ENCODE data around the gene HOOK2.

Gene HOOK2

DNA sequence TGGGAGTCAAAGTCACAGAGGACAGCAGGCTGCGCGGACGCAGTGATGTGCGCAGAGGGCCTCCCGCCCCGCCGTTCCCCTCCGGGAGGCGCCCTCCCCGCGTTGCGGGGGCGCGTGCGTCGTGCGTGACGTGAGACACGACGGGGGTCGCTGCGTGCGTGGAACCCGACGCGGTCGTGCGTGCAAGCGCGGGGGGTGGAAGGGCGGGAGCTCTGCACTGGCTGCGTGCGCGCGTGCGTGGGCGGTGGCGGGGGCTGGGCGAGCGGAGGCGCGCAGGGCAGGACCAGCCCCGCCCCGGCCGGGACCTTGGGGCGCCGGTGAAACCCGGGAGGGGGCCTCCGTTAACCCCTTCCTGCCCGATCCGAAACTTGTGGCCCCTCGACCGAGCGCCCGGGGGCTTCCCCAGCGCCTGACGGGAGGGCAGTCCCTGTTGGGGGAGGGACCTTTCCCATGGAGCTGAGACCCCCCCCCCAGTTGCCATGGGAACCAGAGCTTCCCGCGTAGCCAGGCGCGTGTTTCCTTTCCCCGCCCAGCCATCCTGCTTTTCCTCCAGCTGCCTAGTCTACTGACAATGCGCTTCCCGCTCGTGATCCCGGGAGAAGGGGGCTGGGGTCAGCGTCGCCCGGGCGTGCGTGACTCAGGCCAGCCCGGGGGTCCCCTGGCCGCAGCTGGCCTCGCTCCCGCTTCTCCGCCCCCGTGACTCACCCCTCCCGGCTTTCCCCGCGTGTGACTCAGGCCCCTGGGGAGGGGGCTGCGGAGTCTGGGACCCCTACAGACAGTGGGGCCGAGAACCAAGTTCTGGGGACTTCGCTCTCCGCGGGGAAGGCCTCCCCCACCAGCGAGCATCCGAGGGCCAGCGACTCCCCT lies 7.3 kb upstream of the HOOK2 start:
- DNase-seq (ENCODE audit: low read depth in 2 of 2): peak; percentile 76 to 82

DNA sequence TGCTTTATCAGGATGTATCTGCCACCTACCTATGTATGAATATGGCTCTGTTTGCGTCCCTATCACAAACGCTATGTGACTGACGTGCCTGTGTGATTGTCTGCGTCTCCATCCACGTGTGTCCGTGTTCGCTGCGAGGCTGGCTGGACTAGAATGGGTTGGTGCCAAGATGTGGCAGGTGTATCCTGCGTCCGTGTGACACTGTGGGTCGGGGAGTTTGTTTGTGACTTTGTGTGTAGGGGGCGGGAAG lies 6.7 kb upstream of the HOOK2 start:
- DNase-seq (ENCODE audit: low read depth in 2 of 2): no peak

DNA sequence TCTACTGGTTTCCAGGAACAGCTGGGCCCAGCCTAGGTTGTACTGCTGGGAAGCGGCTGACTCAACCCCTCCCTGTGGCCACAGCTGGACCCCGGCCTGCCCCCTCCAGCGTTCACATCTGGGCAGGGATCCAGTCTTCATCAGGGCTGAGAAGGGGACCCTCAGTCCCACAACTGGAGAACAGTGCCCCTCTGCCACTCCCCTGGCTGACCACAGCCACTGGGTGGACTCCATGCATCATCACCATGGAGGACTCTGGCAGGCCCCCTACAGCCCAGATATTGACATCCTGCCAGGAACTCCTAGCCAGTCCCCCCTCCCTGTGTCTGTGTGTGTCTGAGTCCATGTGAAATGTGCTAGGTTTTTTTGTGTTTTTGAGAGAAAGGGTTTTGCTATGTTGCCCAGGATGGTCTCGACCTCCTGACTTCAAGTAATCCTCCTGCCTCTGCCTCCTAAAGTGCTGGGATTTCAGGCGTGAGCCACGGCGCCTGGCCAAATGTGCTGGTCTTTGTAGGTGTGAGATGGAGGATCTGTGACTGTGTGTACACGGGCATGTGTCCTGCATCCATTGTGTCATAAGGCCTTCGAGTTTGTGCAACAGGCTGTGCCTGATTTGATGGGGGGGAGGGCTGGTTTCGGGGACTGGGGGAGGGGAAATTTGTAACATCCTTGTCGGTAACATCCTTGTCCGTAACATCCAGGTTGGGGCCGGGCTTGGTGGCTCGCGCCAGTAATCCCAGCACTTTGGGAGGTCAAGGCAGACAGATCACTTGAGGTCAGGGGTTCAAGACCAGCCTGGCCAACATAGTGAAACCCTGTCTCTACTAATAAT lies 4.0 kb upstream of the HOOK2 start:
- DNase-seq (ENCODE audit: low read depth in 2 of 2): no peak

DNA sequence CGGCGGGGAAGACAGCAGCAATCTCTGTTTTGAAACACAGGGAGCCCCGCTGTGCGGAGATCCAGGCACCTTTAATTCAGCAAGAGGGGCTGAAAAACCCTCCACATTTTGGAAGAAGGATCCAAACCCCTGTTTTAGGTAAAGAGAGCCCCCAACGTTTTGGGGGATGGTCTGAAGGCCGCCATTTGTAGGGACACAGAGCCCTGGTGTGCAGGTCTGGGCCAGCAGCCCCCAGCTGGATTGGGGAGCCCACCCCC lies 3.5 kb upstream of the HOOK2 start:
- no peak for DNase-seq (ENCODE audit: low read depth in 2 of 2)

DNA sequence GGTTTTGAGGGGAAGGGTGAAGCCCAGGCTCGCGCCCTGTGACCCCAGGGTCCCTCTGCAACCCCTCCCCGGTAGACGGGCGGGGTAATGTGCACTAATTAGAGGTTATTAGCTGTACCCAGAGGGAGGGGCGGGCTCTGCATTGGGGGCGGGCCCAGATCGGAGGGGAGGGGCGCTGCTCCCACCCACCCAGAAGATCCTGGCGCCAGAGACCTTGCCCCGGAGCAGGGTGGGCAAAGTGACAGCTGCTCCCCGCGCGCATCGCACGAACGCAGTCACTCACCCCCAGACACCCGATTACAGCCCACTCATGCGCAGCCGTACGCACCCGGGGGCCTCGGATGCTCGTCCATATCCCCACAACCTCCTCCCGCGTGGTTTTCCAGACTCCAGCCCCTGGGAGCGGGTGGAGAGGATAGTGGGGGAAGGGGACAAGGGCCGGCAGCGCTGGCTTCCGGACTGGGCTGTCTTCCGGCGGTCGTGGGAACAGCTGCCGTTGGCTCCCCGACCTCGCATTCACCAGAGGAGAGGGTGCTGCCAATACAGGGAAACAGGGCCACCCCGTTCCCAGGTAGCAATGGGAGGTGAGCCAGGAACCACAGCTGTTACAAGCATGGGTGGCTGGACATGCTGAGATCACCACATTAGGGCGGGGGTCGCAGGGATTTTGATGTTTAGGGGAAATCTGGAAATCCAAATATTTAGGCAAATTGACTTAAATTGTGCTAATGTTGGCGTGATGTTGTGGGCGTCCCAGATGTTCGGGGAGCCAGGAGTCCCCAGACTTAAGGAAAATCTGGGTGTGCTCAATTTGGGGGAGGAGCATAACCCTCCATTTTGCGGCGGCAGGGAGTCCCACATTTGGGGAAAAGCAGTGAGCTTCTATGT lies 2.9 kb upstream of the HOOK2 start:
- no peak for DNase-seq (ENCODE audit: low read depth in 2 of 2)

DNA sequence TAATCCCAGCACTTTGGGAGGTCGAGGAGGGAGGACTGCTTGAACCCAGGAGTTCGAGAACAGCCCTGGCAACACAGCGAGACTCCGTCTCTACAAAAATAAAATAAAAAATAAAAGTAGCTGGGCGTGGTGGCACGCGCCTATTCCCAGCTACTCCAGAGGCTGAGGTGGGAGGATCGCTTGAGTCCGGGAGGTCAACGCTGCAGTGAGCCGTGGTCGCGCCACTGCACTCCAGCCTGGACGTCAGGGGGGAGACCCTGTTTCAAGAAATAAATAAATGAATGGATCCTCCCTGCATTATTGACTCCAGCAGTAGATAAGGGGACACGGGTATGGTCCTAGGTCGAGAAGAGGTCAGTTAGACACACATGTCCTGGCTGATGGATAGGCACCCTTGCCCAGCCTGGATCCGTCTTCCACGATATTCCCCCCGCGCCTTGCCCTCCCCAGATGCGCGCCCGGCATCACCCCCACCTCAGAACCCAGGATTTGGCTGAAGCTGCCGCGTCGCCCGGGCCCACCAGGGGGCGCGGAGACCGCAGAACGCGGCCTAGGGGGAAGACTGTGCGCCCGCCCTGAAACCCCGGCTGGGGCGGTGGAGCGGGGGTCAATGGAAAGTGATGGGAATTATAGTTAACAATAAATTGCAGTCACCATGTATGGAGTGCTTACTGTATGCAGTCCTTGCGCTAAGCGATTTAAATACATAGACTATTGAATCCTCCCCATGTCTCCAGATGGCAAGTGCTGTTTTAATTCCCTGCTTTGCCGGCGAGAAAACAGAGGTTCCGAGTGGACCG lies 2.1 kb upstream of the HOOK2 start:
- DNase-seq (ENCODE audit: low read depth in 2 of 2): peak; percentile 65 to 66

DNA sequence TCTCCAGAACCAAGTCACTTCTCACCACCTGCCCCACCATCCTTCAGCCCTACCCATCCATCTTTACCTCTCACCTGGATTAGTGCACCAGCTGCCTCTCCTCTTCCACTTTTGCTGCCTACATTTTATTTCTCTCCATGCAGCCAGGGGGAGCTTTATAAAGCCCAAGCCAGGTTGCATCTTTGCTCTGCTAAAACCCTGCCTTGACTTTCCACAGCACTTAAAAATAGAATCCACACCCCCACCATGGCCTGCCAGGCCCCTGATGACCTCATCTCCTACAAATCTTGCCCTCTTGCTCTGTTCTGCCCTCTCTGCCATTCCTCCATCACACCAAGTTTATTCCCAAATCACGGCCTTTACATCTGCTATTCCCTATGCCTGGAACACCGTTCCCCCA lies 1.8 kb downstream of the HOOK2 start:
- no peak for DNase-seq (ENCODE audit: low read depth in 2 of 2)

DNA sequence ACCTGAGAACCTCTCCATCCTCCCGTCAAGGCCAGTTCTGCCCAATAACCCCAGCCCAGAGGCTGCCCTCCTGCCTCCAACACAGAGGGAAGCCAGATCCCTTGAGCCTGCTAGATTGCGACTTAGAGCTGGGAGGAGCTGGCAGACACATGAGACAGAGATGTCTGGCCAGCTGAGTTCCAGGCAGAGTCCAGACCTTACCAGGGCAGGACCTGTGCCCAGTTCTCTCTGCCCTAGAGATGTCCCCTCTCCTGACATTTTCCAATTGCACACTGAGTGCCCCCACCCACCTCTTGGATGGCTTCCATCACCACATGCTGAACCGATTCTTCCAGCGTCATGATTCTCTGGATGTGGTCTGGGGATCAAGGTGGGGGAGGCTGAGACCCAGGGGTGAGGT lies 3.0 kb downstream of the HOOK2 start:
- DNase-seq (ENCODE audit: low read depth in 2 of 2): no peak

DNA sequence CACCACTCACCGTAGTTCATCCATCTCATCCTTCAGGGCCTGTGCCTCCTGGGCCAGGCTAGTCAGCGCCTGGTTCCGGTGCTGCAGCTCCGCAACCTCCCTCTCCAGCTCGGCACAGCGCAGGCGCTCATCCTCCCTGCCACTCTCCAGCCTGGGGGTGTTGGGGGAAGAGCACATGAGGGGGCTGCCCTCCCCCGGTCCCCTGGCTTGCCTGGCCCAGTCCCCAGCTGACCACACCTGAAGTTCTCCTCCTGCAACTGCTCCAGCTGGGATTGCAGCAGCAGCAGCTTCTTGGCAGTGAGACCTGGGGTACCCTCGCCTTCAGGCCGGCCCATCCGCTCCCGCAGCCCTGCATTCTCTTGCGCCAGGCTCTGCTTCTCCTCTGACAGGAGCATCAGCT lies 4.4 kb downstream of the HOOK2 start:
- no peak for DNase-seq (ENCODE audit: low read depth in 2 of 2)

DNA sequence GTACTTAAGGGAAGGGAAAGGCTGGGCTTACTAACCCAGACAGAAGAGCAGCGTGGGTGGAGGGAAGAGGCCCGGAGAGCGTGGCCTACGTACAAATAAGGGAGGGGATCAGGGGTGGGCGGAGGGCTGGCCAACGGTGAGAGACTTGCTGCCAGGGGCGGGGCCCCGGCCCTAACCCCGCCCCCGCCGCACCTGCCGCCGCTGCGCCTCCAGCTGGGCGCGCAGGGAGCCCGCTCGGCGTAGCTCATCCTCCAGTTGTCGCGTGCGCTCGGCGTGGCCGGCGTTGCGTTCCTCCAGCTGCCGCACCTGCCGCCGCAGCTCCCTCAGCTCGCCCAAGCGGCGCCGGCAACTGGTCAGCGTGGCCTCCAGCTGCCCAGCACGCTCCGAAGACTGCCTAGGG lies 5.7 kb downstream of the HOOK2 start:
- no peak for DNase-seq (ENCODE audit: low read depth in 2 of 2)

DNA sequence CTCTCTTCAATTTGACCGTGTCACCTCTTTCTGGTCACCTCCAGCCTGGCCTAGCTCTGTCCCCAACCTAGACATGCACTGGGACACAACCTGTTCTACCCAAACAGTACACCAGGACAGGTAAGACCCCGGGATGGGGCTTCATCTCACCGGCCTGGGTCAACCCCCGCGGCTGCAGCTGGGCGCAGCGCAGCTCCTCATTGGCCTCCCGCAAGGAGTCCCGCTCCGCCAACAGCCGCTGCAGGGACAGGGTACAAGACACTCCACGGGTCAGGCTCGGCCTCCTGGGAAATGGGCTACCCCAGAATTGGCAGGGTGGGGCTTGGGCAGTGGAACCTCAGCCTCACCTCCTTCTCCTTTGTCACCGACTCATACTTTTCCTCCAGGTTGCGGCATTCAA lies 7.7 kb downstream of the HOOK2 start:
- no peak for DNase-seq (ENCODE audit: low read depth in 2 of 2)

DNA sequence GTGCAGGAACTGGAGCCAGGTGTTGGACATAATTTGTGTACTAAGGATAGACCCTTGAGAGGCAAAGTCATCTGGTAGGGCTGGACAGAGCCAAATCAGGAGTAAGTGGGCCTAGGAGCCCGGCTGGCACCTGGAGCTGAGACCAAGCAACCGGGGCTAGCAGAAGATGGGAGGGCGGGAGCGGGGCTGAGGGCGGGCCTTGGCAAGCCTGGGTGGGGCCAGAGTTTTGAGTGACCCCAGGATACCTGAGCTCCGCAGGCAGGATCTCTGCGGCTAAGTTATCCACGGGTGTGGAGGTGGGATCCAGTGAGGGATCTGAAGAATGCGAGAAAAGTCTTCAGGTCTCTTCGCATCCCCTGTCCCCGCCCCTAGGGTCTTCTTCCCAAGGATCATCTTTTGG lies 8.2 kb downstream of the HOOK2 start:
- DNase-seq (ENCODE audit: low read depth in 2 of 2): no peak

DNA sequence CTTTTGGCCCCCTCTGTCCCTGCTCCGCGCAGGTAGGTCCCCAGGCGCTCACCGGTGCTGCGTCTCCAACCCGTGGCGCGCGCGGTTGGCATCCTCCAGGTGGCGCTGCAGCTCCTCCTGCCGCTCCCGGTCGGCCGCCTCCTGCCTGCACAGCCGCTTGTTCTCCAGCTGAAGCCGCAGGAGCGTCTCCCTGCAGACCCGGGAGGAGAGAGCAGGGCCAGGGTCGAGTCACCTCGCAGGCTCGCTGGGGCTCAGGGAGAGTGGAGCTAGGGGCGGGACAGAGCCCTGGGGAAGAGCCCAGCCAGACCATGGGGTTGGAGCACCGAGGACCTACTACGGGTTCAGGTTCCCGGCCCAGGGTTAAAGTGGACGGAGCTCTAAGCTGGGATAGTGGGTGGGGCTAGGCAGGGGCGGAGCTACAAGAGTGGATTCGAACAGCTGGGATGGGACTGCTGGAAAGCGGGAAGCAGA lies 9.3 kb downstream of the HOOK2 start:
- peak; percentile 43 to 68 for DNase-seq (ENCODE audit: low read depth in 2 of 2)

DNA sequence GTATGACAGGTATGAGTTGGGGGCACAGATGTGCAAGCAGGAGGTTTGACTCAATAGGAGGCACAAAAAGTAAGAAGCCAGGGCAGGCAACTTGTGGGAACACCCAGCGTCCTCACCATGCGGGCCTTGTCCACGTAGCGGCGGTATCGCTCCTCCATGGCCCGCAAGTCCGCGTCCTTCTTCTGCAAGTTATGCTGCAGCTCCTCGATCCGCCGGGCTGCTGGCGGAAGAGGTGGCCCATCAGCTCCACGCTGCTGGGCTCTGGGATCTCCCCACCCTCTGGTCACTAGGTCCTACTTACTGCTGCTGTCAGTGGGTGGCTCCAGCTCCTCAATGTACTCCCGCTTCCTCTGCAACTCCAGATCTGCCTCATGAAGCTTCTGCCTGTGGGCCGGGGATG lies 10.7 kb downstream of the HOOK2 start:
- no peak for DNase-seq (ENCODE audit: low read depth in 2 of 2)

DNA sequence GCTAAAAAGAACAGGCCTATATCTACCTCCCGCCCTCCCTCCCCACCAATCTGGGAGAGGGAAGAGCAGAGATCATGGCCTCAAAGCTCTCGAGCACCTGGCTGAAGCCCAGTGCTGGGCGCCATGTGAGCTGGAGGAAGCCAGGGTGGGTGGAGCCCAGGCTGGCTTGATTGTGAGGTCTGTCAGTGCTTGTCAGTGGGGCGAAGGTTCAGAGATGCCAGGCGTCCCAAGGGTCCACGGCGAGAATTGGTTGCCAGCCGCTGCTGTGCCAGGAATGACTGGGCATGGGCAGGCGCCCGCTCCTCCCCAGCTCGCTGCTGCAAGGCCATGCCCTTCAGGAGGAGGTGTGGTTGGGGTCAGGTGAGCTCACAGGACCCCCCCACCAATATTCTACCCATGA lies 12.3 kb downstream of the HOOK2 start:
- DNase-seq (ENCODE audit: low read depth in 2 of 2): no peak

DNA sequence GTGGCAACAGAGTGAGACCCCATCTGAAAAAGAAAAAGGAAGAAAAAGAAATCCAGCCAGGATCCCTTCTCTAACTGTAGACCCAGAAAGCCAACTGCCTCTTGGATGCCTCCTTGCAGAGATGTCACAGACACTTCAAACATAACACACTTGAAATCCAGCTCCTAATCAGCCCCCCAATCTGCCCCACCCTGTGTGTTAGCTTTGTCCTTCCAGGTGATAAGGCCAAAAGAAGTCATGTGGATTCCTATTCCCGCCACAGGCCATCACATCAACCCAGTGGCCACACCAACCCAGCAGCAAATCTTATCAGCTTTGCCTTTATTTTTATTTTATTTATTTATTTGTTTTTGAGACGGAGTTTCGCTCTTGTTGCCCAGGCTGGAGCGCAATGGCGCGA lies 15.7 kb downstream of the HOOK2 start:
- DNase-seq (ENCODE audit: low read depth in 2 of 2): no peak

DNA sequence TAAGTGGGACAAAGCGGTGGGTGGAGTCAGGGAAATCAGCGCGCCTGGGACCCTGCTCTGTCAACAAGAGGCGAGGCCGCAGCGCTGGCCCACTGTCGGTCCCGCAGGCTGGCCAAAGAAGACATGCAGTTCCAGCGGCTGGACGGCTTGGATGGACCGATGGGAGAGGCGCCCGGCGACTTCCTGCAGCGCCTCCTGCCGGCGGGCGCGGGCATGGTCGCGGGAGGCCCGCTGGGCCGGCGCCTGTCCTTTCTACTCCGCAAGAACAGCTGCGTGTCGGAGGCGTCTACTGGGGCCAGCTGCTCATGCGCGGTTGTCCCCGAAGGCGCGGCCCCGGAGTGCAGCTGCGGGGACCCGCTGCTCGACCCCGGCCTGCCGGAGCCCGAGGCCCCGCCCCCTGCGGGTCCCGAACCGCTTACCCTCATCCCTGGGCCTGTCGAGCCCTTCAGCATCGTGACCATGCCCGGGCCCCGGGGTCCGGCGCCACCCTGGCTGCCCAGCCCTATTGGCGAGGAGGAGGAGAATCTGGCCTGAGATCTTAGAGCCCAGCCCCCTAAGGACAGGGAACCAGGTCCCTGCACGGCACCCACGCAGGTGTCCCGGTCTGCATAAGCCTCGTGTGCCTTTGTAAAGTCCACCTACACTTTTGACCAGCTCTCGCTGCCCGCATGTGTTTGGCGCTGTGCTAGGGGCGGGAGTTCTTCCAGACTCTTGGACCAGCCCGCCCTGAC lies 17.6 kb downstream of the HOOK2 start:
- peak in 1 of 2 donors; percentile 37 for DNase-seq (ENCODE audit: low read depth in 2 of 2)

DNA sequence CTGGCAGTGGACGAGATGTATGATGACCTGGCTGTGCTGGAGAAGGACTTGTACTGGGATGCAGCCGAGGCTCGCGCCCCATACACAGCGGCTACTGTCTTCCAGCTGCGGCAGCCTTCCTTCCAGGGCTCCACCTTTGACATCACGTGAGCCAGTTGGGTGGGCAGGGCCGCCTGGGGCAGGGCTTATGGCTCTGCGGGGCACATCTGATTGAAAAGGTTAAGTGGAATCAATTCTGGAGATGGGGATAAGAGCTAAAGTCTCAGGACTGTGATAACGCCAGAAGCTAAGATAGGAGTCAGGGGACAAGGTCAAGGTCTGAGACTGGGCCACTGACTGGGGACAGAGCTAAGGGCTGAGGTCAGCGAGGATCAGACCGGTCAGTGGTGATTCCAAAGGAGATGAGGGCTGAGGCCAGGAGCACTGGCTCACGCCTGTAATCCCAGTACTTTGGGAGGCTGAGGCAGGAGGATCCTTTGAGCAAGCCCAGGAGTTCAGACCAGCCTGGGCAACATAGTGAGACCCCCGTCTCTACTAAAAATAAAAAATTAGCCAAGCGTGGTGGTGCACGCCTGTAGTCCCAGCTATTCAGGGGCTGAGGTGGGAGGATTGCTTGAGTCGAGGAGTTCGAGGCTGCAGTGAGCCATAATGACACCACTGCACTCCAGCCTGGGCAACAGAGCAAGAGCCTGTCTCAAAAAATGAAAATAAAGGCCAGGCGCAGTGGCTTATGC lies 19.0 kb downstream of the HOOK2 start:
- DNase-seq (ENCODE audit: low read depth in 2 of 2): no peak

DNA sequence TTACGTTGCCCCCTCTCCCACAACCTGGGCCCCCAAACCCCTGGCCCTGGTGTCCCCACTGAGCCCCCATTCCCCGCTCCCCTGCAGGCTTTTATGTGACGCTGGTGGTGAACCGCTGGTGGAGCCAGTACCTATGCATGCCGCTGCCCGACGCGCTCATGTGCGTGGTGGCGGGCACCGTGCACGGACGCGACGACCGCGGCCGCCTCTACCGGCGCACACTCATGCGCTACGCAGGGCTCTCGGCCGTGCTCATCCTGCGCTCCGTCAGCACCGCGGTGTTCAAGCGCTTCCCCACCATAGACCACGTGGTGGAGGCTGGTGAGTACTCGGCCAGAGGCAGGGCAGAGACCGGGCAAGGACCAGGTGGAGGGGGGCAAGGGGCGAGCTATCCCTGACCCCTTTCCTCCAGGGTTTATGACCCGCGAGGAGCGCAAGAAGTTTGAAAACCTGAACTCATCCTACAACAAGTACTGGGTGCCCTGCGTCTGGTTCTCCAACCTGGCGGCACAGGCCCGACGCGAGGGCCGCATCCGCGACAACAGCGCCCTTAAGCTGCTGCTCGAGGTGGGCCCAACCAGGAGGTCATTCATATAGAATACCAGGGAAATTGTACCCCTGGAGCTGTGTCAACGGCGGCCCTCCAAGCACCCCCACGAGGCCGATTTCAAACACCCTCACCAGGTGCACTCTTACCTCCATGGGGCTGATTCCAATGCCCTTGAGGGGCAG lies 20.7 kb downstream of the HOOK2 start:
- no peak for DNase-seq (ENCODE audit: low read depth in 2 of 2)

Data from stimulated activated CD8-positive, alpha-beta memory T cell treated with anti-CD3 and anti-CD28 coated beads, Interleukin-2, amount 100 ng/mL, for 1 hour (primary cell).